Stimulated activated CD8-positive, alpha-beta memory T cell treated with anti-CD3 and anti-CD28 coated beads, Interleukin-7, amount 100 ng/mL, for 48 hours (primary cell): ENCODE results near the gene TAF3.
A peak's percentile ranks its signal among the peaks of the same experiment; 100 is the strongest.

Source experiments
- DNase-seq, 2 donors: peaks; one replicate each; pipeline ENCODE4 v3.0.0-alpha.2; 2020; ENCODE audit warnings: low read depth in 1 of 2; ENCODE audit errors: extremely low read depth in 1 of 2

Gene TAF3

GRCh38 chr10:7874864-7875263 is 56.6 kb downstream of the TAF3 start:
- DNase-seq = no peak

- no peak for DNase-seq
Observed at GRCh38 chr10:7876541-7877127, 58.3 kb downstream of the TAF3 start.

DNA sequence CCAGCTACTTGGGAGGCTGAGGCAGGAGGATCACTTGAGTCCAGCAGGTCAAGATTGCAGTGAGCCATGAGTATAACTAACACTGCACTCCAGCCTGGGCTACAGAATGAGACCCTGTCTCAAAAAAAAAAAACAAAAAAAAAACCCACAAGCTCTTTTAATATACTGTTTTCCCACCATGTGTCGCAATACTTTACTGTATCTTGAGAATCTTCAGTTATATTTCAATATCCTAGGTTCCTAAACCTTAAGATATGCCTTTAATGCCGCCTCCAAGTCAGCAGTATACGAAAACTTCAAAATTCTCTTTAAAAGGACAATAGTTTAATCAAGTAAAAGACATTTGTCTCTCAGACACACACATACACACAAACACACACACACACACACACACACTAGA is 62.8 kb downstream of the TAF3 start:
- DNase-seq = no peak

DNA sequence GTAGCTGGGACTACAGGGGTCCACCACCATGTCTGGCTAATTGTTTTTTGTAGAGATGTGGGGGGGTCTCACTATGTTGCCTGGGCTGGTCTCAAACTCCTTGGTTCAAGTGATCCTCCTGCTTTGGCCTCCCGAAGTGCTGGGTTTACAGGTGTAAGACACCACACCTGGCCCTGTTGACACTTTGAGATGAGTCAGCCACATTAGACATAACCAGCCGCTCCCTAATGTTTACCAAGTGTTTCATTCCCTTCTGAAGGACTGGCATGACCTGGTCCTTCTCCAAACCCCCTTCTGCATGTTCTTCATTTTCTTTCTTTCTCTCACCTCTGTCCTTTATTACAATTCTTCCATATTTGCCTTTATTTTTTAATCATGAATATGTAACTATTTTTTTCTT is 67.8 kb downstream of the TAF3 start:
- DNase-seq = no peak

GRCh38 chr10:7887174-7887816 is 69.0 kb downstream of the TAF3 start:
- DNase-seq = no peak

- no peak for DNase-seq
Observed at GRCh38 chr10:7889947-7890542, 71.7 kb downstream of the TAF3 start.

DNA sequence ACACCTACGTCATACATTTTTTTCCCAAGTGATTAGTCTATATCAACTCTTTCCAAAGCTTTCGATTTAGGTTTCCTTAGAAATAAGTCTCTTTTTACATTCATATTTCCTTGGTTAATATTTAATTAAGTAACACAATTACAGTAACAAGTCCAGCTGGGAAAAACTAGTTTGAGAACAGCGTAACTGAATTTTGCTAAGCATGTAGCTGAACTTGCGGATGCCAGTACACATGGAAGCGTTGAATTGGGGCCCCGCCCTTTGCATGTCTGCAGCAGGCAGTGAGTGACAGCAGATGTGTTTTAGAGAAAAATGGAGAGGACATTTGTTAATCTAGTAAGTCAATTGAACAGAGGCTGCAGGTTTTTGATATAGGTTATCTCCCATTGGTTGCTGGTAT is 72.5 kb downstream of the TAF3 start:
- no peak for DNase-seq

DNA sequence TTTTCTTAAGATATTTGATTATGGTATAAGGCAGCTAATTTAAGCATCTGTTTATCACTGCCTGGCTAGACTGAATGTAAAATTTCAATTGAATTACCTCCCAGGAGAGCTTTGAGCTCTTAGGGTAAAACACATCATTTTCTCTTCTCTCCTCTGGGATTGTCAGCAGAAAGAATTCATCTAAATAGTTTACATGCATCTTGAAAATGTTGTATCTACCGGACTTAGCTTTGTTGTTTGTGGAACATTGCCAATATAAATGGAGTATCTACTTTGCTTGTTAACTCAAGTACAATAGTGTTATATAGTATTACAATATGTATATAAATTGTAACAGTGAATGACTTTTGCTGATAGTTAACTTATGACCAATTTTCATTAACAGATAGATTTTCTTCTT is 73.3 kb downstream of the TAF3 start:
- no peak for DNase-seq

DNA sequence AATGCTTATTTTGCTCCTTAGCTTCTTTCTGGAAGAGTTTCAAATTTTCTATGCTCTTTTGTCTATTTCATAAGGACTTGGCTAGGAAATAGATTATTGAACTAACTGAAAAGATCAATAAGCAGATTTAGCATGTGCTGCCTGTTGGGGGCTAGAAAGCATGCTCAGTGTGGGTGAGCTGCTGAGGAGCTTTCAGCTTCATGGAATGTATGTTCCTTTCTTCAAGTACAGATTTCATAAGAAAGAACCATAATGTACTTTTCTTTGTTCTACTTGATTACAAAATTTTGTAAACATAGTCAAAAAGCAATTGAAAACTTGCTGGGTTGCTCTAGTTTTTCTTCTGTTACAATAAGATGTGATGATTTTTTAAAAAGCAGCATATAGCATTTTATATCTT is 73.8 kb downstream of the TAF3 start:
- DNase-seq = no peak

GRCh38 chr10:7895699-7896090 is 77.4 kb downstream of the TAF3 start:
- no peak for DNase-seq

DNA sequence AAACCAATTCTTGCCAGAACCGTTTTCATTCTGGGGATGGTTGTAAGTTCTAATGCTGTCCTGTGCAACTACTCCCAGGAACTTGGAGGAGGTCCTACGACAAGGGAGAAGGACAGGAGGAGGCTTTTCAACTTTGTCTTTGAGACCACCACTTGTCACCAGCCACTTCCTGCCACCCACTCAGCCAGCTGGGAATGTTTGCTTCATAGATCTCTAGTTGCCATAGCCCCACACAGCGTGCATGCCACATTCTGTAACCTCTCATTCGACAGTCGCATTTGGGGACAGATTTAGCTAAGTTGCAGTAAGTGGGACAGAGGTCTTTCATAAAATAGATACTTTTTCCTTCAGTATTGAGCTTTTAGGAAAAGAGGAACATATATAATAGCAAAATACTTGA is 78.0 kb downstream of the TAF3 start:
- DNase-seq = peak in 1 of 2 donors; percentile 6

DNA sequence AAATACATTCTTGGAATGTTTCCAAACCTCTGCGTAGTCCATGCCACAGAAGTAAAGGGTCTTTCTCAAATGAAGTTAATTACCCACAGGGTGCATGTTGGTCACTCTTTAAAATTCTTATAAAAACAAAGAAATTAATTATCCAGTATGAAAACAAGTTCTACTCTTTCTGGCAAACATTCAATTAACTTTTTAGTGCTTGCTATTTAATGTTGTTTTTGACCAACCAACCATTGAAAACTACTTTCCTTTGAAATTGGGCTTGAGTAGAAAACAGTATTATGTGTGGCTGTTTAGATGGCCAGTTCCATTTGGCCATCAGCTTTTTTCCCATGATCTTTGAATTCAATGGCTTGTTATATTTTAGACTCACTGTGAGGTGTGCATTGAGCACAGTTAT is 83.0 kb downstream of the TAF3 start:
- no peak for DNase-seq

DNA sequence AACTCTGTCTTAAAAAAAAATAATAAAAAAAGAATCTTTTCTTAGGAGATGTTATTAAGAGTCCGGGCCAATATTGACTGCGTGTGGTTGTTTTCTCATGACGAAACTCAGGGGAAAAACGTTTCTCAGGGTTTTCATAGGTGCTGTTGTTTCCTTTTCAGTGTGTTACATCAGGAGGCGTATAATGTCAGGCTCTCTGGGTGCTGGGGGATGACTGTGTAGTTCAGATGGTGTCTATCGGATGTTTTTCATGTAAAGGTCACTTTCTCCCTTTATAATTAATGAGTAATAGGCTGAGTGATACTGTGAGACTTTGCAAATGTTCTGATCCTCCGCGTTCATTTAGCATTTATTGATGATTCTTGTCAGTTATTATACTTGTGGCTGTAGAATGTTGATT is 84.1 kb downstream of the TAF3 start:
- DNase-seq = no peak

DNA sequence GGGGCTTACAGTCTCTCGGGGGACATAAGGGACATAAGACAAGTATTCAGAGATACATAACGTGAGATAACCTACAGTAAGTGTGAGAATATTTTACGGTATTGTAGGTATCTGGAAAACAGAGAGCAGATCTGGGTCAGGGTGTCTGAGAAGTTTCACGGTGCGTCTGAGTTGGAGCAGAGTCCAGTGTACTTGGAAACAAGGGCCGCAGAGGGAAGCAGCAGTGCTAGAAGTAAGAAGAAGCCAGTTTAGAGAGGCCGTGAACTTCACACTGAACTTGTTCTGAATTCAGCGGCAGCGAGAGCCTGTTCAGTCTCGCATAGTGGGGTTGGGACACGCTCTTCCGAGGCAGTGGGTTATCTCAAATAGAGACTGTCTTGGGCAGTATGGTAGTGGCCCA is 85.5 kb downstream of the TAF3 start:
- no peak for DNase-seq

DNA sequence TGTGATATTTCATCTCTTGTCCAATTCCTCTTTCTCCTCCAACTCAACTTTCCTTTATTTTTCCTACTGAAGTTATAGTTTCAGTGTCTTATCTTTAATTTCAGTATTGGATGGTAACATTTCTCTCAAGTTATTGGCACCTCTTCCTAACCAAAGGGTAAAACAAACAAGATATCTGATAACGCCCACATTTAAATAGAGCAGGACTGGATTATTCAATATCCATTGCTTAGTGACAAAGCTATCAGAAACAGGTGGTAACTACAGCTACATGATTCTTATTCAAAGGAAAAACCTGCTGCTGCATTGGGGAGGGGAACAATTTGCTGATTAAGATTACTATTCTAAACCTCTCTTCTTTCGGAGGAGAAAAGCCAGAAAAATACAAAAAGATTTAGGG is 87.8 kb downstream of the TAF3 start:
- no peak for DNase-seq

GRCh38 chr10:7908541-7909210 is 90.4 kb downstream of the TAF3 start:
- DNase-seq = no peak

- no peak for DNase-seq
Observed at GRCh38 chr10:7913126-7913872, 95.0 kb downstream of the TAF3 start.

DNA sequence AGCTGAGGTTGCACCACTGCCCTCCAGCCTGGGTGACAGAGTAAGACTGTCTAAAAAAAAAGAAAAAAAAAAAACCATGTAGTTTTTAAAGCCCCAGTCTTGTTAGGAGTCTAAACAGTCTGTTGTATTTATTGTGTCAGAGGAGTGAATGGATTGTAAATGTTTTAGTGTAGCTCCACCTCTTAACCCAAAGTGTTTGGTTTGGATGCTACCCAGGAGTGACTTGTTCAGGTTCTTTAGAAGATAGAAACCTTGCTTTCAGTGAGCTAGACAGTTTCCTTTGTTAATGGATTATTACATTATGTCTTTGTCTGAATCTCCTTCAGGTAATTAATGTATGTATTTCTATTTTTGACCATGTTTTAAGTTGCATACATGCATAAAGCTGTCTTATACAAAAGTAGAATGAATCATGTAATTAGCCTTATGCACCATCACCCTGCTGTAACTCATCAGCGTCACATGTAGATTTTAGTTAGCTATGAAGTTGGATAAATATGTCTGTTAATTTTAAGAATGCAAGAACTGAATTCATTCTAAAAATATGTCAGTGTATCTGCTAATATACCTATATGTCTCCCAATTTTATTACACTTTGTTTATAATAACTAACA is 97.7 kb downstream of the TAF3 start:
- no peak for DNase-seq

DNA sequence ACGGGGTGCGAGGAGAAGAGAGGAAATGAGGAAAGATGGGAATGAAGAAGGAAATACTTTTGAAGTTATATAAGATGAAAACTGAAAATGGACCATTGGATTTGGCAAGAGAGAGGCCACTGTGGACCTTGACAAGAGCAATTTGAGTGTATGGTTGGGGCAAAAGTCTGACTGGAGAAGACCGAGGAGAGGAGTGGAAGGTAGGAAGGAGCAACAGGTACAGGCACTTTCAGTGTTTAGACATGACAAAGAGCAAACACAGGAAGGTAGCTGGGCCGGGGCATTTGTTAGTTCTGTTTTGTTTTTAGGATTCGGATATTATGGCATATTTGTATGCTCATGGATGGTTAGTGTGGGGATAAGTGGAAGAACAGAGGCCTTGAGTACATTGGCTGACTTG is 99.4 kb downstream of the TAF3 start:
- DNase-seq = no peak

GRCh38 chr10:7922707-7923106 is 104.4 kb downstream of the TAF3 start:
- DNase-seq = no peak

DNA sequence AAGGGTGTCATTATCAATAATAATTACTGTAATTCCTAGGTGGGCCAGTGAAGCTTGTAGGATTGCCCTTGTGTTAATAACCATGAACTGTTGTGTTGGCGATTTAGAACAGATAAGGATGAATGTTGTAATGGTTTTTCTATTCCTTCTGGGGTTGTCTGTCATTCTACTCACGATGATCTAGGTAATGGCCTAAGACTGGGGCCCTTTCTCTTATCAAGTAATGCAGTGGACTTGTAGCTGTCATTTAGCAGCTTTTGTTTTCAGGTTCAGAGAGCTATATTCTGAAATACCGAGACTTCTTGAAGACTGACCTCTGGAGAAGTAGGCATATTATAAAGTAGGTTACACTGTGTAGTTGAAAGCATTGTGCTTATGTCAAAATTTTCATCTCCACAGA is 110.2 kb downstream of the TAF3 start:
- DNase-seq = no peak
